ENCODE data around the gene PCDHA6.
"Not testable (repeated sequence)": the region's sequence is repeated elsewhere in the genome, so short reads cannot be mapped to it uniquely, and the experiment has no call there.

Gene PCDHA6

DNA sequence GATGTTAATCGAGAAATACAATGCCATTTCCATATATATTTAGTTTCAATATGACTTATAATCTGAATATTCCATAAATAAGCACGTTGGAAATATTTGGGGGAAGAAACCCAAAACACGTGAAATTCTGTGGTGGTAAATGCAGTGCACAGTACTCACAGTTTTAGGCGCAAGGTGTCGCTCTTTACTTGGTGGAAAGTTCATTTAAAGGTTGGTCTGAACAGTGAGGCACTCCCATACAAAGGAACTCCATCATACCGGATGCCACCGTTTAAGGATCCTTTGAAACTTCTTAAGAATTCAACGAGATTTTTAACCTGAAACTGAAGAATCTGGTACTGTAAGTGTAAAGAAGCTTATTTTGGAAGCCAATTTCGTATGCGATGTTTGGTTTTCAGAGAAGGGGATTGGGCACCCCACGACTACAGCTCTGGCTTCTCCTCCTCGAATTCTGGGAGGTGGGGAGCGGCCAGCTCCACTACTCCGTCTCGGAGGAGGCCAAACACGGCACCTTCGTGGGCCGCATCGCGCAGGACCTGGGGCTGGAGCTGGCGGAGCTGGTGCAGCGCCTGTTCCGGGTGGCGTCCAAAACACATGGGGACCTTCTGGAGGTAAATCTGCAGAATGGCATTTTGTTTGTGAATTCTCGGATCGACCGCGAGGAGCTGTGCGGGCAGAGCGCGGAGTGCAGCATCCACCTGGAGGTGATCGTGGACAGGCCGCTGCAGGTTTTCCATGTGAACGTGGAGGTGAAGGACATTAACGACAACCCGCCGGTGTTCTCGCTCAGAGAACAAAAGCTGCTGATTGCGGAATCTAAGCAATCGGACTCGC is 41.2 kb downstream of the PCDHA6 start, which contains the start of gene PCDHA11:
Gene PCDHA11 (plus strand): TSS at position 237 of the 834 bp plus-strand sequence. CDS start 147 bp downstream, at position 384.
- DNase-seq: no peak

GRCh38 chr5:140869555-140869886 is 41.8 kb downstream of the PCDHA6 start:
- no peak for DNase-seq

- DNase-seq: no peak
These were observed 42.8 kb downstream of the PCDHA6 start for GRCh38 chr5:140870221-140871201.

DNA sequence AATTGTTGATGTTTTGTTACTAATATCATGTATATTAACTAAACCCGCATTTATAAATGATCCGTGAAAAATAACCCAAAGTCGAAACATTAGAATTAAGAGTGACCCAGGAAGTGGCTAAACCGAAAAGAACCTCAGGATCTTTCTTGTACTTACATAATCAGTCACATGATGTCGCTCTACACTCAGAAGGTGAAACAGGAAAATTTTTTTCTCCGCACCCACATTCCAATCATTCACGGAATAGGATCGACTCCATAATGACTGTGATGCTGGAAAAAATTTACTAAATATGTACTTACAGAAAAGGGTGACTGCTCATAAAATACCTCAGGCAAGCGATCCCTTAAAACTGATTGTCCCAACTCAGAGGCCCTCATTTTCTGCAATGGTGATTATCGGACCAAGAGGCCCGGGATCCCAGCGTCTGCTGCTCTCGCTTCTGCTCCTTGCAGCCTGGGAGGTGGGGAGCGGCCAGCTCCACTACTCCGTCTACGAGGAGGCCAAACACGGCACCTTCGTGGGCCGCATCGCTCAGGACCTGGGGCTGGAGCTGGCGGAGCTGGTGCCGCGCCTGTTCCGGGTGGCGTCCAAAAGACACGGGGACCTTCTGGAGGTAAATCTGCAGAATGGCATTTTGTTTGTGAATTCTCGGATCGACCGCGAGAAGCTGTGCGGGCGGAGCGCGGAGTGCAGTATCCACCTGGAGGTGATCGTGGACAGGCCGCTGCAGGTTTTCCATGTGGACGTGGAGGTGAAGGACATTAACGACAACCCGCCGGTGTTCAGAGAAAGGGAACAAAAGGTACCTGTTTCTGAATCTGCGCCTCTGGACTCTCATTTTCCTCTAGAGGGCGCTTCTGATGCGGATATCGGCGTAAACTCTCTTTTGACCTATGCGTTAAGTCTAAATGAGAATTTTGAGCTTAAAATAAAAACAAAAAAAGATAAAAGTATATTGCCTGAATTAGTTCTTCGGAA is 47.6 kb downstream of the PCDHA6 start, which contains the start of gene PCDHA12:
Gene PCDHA12 (plus strand): TSS at position 224 of the 981 bp plus-strand sequence. CDS start 165 bp downstream, at position 389.
- no peak for DNase-seq

- DNase-seq: not testable (repeated sequence)
These were observed 48.9 kb downstream of the PCDHA6 start for GRCh38 chr5:140876541-140877261.

- no peak for DNase-seq
These were observed 49.5 kb downstream of the PCDHA6 start for GRCh38 chr5:140877262-140877581.

Measured in CD4-positive, alpha-beta T cell treated with Interleukin-17A for 1 hour (primary cell).